Fibroblast of villous mesenchyme (primary cell): Measurements from ENCODE around the gene SSU72. TPM values are rescaled to one million over a fixed set of nuclear protein-coding genes. Genes with fewer than 3 reads are reported as not detected.
A peak's percentile ranks its signal among the peaks of the same experiment; 100 is the strongest.

Experiments
- DNase-seq: peaks from one replicate; pipeline ENCODE4 v3.0.0-alpha.2; 2010; ENCODE audit warnings: low read depth
- H3K4me3 ChIP-seq: 2 replicates; pipeline ENCODE4 v1.5.1; 2011; ENCODE audit warnings: low read depth, mild to moderate bottlenecking, low read length
- total RNA-seq: library from RNA; depleted of rRNA; stranded (reverse); fragments of >200 nt; gene quantifications from 2 replicates; pipeline ENCODE4 v1.2.3, GENCODE V29; 2012
- TF ChIP-seq, protein P1 (sequence below): IDR thresholded peaks from 2 replicates; pipeline ENCODE4 v1.5.1; 2012; ENCODE audit warnings: low read depth, mild to moderate bottlenecking, low read length; ENCODE audit not compliant: insufficient read depth

SSU72 gene
- total RNA-seq, 1 donor, result 58.7 TPM

DNA sequence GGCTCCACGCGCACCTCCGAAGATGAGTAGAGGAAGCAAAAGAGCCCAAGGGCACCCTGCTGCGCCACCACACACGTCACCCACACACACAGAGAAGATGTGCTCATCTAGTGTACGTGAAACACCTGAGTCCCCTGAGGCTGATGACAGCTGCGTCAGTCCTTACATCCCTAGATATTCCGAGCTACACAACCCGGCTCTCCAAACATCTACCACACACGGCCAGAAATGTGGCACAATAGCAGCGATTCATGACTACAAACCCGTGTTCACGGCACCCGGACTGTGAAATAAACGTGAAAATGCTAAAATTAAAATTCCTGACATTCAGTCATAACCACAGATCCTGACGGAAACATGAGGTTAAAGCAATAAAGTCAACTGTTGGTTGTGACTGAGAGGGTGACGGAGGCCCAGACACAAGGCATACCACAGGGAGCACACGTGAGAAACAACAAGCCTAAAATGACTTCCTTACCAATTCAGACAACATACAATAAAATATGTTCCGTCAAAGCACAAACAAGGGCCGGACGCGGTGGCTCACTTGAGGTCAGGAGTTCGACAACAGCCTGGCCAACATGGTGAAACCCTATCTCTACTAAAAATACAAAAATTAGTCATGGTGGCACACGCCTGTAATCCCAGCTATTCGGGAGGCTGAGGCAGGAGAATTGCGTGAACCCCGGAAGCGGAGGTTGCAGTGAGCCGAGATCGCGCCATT lies 7.3 kb downstream of the SSU72 start:
- no peak overlapping the region for H3K4me3 ChIP-seq
- DNase-seq, result no peak
- TF ChIP-seq, protein P1, sequence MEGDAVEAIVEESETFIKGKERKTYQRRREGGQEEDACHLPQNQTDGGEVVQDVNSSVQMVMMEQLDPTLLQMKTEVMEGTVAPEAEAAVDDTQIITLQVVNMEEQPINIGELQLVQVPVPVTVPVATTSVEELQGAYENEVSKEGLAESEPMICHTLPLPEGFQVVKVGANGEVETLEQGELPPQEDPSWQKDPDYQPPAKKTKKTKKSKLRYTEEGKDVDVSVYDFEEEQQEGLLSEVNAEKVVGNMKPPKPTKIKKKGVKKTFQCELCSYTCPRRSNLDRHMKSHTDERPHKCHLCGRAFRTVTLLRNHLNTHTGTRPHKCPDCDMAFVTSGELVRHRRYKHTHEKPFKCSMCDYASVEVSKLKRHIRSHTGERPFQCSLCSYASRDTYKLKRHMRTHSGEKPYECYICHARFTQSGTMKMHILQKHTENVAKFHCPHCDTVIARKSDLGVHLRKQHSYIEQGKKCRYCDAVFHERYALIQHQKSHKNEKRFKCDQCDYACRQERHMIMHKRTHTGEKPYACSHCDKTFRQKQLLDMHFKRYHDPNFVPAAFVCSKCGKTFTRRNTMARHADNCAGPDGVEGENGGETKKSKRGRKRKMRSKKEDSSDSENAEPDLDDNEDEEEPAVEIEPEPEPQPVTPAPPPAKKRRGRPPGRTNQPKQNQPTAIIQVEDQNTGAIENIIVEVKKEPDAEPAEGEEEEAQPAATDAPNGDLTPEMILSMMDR, result no peak

DNA sequence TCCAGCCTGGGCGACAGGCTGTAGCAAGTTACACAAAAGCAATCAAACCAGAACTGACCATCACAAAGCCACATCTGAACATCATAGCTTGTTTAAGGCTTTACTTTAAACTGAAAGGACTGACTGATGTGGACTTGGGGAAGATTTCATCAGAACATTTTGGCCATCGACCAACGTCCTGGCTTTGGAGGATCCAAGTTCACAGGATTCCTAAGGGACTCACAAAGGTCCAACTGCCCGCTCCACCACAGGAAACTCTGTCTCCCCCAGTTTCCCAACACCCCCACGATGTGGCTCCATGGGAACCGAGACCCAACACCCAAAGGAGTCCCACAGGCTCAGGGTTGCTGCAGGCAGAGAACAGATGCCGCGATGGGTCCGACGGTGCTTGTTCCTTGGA lies 9.3 kb downstream of the SSU72 start:
- TF ChIP-seq, protein P1, result no peak
- H3K4me3 ChIP-seq, result no peak overlapping the region
- no peak for DNase-seq

DNA sequence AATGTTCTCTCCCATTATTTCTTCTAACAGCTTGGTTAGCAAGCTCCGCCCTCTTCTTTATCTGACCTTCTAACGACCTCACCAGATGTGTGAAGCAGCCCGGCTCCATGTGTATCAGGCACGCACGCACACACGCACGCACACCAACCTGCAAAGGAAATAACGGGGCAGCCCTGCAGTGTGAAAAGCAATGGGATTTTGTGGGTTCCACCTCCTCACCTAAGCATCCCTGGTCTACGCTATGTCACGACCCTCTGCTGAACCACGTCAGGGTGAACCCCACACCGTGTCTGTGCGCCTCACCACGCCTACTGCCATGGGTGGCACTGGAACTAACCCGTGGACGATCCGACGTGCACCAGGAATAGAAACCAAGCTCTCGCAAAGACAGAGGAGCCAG lies 10.4 kb downstream of the SSU72 start:
- TF ChIP-seq, protein P1, result no peak
- DNase-seq, result peak; percentile 62
- no peak overlapping the region for H3K4me3 ChIP-seq

DNA sequence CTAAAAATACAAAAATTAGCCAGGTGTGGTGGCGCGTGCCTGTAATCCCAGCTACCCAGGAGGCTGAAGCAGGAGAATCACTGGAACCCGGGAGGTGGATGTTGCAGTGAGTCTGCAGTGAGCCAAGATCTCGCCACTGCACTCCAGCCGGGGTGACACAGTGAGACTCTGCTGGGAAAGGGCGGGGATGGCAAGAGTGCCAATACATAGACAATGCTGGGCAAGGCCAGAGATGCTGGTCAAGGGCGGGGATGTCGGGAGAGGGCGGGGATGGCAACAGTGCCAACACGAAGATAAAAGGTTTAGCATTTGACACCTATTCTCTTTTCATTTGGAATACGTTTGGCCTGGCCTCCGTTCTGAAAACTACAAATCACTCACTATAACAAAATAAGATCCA lies 11.0 kb downstream of the SSU72 start:
- H3K4me3 ChIP-seq, result no peak overlapping the region
- DNase-seq, result no peak
- TF ChIP-seq, protein P1, result no peak

DNA sequence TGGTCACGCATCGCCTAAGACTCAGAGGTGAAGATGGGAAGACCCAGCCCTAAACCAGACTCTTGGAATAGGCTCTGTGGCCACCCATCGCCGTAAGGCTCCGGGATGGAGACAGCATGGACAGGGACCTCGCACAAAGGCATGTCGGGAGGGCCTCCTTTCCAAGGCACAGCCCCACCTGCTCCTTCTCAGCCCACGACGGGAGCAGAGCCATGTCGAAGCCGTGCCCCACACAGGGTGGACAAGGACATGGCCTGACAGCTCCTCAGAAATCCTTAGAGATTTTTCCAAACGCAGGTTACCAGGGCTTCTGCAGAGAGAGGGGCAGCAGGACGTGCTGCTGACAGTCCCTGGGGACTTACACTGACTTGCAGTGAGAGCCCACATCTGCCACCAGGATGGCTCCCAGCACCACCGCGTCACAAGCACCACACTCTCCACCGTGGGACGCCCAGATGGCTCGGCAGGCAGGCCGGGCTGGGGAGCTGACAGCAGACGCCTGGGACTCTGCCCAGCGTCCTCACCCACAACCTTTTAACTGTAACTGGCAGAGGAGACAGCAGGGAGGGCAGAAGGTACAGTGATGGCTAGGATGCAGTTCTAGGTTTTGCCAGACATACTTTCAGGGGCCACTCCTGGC lies 12.0 kb downstream of the SSU72 start:
- TF ChIP-seq, protein P1, result no peak
- H3K4me3 ChIP-seq, result no peak overlapping the region
- DNase-seq, result no peak

DNA sequence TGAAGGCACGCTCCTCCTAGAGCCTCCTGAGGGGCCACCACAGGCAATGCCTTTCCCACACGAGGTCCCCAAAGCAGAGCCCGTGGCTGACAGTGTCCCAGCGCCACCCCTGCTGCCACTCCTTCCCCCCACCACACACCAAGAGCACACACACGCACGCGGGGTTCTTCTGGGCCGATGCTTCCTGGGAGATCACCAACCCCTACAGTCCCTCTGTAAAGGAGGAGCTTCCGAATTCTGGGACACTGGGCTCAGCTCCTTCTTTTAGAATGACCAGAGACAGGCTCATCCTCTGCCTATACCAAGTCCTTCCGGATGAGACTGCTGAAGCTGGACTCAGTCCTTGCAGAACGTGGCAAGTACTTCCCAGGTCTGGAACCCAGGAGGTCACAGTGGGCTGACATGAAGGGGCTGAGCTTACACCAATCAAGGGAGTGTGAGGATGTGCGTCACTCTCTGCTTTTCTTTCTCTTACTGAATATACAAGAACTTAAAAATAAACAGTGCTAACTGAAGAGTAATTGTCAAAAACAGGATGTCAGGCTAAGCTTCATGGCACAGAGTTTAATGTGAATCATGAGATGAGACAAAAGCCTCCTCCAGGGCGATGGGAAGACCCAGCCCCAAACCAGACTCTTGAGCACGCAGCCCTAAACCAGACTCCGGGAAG lies 12.7 kb downstream of the SSU72 start:
- DNase-seq, result no peak
- H3K4me3 ChIP-seq, result no peak overlapping the region
- TF ChIP-seq, protein P1, result no peak
